Upper lobe of left lung (tissue), 6 donors: Measurements from ENCODE around the gene KAT6B. TPM values are rescaled to one million over a fixed set of nuclear protein-coding genes. Genes with fewer than 3 reads are reported as not detected.

ENCODE experiments used
- ATAC-seq, 2 donors: fragments of 200-7000 bp; cut with Tn5 transposase; one replicate each; pipeline ENCODE4 v1.9.1; 2022; ENCODE audit warnings: mild to moderate bottlenecking in 2 of 2, moderate library complexity in 2 of 2; ENCODE audit not compliant: low FRiP score in 2 of 2
- DNase-seq, 2 donors: peaks; one replicate each; pipeline ENCODE4 v3.0.0-alpha.2; 2019 to 2020
- H3K27ac ChIP-seq, 4 donors: fragments of 200-600 bp; sonication (generic); one replicate each; pipeline ENCODE4 v1.5.1; 2016 to 2019
- H3K27me3 ChIP-seq, 4 donors: fragments of 200-600 bp; sonication (generic); one replicate each; pipeline ENCODE4 v1.5.1; 2017 to 2019
- H3K36me3 ChIP-seq, 4 donors: fragments of 200-600 bp; sonication (generic); one replicate each; pipeline ENCODE4 v1.5.1; 2016 to 2019
- H3K4me1 ChIP-seq, 4 donors: fragments of 200-600 bp; sonication (generic); one replicate each; pipeline ENCODE4 v1.5.1; 2018 to 2019
- H3K4me3 ChIP-seq, 4 donors: fragments of 200-600 bp; sonication (generic); one replicate each; pipeline ENCODE4 v1.5.1; 2017 to 2019; ENCODE audit warnings: mild to moderate bottlenecking in 2 of 4, moderate library complexity in 1 of 4
- H3K9me3 ChIP-seq, 4 donors: fragments of 200-600 bp; sonication (generic); one replicate each; pipeline ENCODE4 v1.5.1; 2018 to 2019
- EP300 ChIP-seq, 4 donors: sonication (generic); formaldehyde crosslinking; IDR thresholded peaks; one replicate each; pipeline ENCODE4 v1.5.1; 2017; ENCODE audit warnings: antibody characterized with exemption in 4 of 4, control low read depth in 2 of 4
- POLR2A ChIP-seq, 4 donors: fragments of 450-650 bp; IDR thresholded peaks; one replicate each; pipeline ENCODE4 v1.5.1; 2016 to 2017; ENCODE audit warnings: antibody characterized with exemption in 4 of 4, mild to moderate bottlenecking in 2 of 4
- POLR2AphosphoS5 ChIP-seq, 2 donors: sonication (generic); formaldehyde crosslinking; IDR thresholded peaks; one replicate each; pipeline ENCODE4 v1.5.1; 2017; ENCODE audit warnings: antibody characterized with exemption in 2 of 2
- WGBS, 2 donors: methylation state at CpG; one replicate each; pipeline ENCODE4 v1.1.5; 2017 to 2018; 5-methylcytosine and 5-hydroxymethylcytosine counted together
- total RNA-seq, 6 donors: library from RNA; depleted of rRNA in 4 of 6; stranded (reverse); fragments of >200 nt in 4 of 6; gene quantifications; one replicate each; pipeline versions ENCODE4 v1.1.0 to v1.2.1, GENCODE V29; 2016 to 2021
- TF ChIP-seq, protein P1 (sequence below), 6 experiments: fragments of 450-650 bp in 4 of 6; fragments of 200-600 bp in 2 of 6; sonication (generic) in 2 of 6; IDR thresholded peaks; one replicate each; pipeline ENCODE4 v1.5.1; 2016 to 2019; ENCODE audit warnings: antibody characterized with exemption in 6 of 6
- donor health status: DM: no; HTN: no; CAD: no; lungs with moderate emphysema.
- donor health status: DM: no; HTN: yes; CAD: no; lungs with severe emphysema.

The KAT6B gene
- total RNA-seq, 6 donors from 2014 or later, result 35.2 to 78.4 (median 38.0) TPM

DNA sequence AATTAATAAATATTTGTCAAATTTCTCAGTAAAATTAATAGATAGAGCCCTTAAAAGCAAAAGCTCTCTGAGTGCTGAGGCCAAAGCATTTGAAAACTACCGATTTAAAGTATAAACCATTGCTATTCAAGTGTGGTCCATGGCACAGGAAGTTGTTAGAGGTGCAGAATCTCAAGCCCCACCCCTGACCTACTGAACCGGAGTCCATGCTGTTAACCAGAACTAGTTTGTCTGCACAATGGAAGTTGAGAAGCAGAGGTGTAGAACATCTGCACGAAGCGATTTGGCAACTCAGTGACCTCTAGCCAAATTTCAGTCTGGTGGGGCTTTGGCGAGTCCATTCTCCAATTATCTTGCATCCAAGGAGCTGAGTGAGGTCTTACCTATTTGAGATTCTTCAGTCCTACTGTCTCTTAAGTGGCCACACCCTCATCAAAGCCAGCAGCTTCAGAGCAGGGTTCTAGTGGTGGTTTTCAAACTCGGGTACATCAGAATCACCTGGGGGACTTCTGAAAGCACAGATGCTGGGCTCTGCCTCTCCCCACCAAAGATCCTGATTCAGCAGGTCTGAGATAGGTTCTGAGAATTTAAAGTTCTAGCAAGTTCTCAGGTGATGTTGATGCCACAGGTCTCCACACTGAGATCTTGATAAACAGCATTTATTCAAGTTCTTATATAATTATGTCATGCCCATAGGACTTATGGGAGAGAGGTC is 188.3 kb downstream of the KAT6B start:
- TF ChIP-seq EP300 (IDR thresholded peaks at IDR 0.05), result no peak
- TF ChIP-seq POLR2AphosphoS5 (IDR thresholded peaks at IDR 0.05), result no peak
- TF ChIP-seq POLR2A (IDR thresholded peaks at IDR 0.05), result no peak
- TF ChIP-seq, protein P1, sequence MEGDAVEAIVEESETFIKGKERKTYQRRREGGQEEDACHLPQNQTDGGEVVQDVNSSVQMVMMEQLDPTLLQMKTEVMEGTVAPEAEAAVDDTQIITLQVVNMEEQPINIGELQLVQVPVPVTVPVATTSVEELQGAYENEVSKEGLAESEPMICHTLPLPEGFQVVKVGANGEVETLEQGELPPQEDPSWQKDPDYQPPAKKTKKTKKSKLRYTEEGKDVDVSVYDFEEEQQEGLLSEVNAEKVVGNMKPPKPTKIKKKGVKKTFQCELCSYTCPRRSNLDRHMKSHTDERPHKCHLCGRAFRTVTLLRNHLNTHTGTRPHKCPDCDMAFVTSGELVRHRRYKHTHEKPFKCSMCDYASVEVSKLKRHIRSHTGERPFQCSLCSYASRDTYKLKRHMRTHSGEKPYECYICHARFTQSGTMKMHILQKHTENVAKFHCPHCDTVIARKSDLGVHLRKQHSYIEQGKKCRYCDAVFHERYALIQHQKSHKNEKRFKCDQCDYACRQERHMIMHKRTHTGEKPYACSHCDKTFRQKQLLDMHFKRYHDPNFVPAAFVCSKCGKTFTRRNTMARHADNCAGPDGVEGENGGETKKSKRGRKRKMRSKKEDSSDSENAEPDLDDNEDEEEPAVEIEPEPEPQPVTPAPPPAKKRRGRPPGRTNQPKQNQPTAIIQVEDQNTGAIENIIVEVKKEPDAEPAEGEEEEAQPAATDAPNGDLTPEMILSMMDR (IDR thresholded peaks at IDR 0.05), result no peak
- peak overlapping the region in 1 of 4 donors; percentile 20 for H3K27ac ChIP-seq
- 70 to 81% methylated on average over 6 of the region's 6 CpGs for WGBS, 2 donors
- peaks cover 0 to 4% (median 2%) of the 10 kb centered on the region in 4 donors for H3K36me3 ChIP-seq
- no peaks in the 10 kb centered on the region for H3K9me3 ChIP-seq
- no peak for ATAC-seq
- H3K4me3 ChIP-seq, result no peak overlapping the region
- peaks cover 0 to 25% (median 6%) of the 10 kb centered on the region in 4 donors for H3K4me1 ChIP-seq
- DNase-seq, result no peak
- H3K27me3 ChIP-seq, result no peaks in the 10 kb centered on the region

DNA sequence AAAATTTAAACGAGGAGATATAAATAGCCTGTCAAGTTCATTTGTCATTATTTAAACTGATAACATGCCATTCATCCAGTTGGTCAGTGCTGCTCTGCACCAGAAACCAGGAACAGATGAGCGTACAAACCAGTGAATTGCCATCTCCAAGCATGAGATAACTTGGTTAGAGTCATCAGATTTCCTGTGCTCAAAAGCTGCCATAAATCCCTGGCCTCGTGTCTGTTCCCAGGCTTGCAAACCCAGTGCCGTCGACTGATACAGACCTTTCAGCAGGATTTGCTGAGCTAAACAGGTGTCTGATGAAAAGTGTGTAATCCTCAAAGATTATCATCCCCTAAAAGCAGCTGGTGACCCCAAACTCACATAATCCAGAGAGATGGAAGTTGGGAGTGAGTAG is 189.0 kb downstream of the KAT6B start:
- Histone ChIP-seq H3K4me1 (peaks cover 0 to 25% (median 6%) of the 10 kb centered on the region in 4 donors), H3K36me3 (peaks cover 0 to 5% (median 2%) of the 10 kb centered on the region in 4 donors), H3K4me3 (no peak overlapping the region), H3K27ac (no peak overlapping the region), H3K9me3 (no peaks in the 10 kb centered on the region), H3K27me3 (no peaks in the 10 kb centered on the region)
- ATAC-seq (no peak), DNase-seq (no peak)
- TF ChIP-seq, protein P1 (IDR thresholded peaks at IDR 0.05), result no peak
- no peak for TF ChIP-seq POLR2A (IDR thresholded peaks at IDR 0.05)
- TF ChIP-seq EP300 (IDR thresholded peaks at IDR 0.05), result no peak
- TF ChIP-seq POLR2AphosphoS5 (IDR thresholded peaks at IDR 0.05), result no peak
- 68 to 79% methylated on average over 5 of the region's 5 CpGs for WGBS, 2 donors

DNA sequence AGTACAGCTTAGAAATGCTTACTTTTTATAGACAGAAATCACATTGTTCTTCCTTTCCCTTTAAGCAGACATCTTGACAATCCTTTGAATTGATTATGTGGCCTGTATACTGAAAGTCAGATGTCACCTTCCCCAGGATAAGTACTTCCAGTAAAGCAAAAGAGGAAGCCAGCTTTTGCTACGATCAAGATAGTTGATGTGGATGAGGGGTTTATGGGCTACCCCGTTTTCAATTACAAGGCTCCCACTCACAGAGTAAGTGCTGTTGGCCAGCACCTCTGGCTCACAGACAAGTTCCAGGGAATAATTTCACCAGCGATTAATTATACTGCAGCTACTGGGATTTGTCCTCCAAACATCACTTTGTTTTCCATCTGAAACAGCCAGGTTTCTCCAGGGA is 189.9 kb downstream of the KAT6B start:
- Histone ChIP-seq H3K36me3 (peaks cover 0 to 10% (median 2%) of the 10 kb centered on the region in 4 donors), H3K4me1 (peaks cover under 1 to 29% (median 7%) of the 10 kb centered on the region in 4 donors), H3K9me3 (no peaks in the 10 kb centered on the region), H3K4me3 (no peak overlapping the region), H3K27me3 (no peaks in the 10 kb centered on the region), H3K27ac (no peak overlapping the region)
- WGBS, 2 donors, result 57 to 58% methylated on average over 3 of the region's 3 CpGs
- ATAC-seq (no peak), DNase-seq (no peak)
- TF ChIP-seq POLR2A (IDR thresholded peaks at IDR 0.05) (no peak), POLR2AphosphoS5 (IDR thresholded peaks at IDR 0.05) (no peak), EP300 (IDR thresholded peaks at IDR 0.05) (no peak)
- TF ChIP-seq, protein P1 (IDR thresholded peaks at IDR 0.05), result no peak

DNA sequence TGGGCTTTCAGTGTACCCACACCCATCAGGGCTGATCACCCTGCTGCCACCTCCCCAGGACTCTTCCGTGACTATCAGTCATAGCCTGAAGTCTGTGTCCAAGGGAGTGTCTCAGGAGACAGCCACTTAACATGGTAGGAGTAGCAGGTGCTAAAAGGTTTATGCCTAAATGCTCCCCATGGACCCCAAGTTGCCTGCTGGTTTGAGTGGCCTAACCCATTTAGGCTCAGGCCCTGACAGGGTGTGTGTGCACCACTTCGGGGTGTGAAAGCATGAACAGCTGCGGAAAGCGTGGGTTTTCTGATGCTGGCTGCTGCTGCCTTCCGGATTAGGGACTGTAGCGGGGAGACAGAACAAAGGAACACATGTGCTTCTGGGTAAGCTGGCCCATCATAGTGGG is 191.9 kb downstream of the KAT6B start:
- WGBS, 2 donors, result 90 to 98% methylated on average over 5 to 6 of the region's 6 CpGs
- no peak overlapping the region for H3K4me3 ChIP-seq
- no peaks in the 10 kb centered on the region for H3K27me3 ChIP-seq
- H3K9me3 ChIP-seq, result no peaks in the 10 kb centered on the region
- H3K4me1 ChIP-seq, result peaks cover 4 to 45% (median 17%) of the 10 kb centered on the region in 4 donors
- TF ChIP-seq EP300 (IDR thresholded peaks at IDR 0.05) (no peak), POLR2AphosphoS5 (IDR thresholded peaks at IDR 0.05) (no peak), POLR2A (IDR thresholded peaks at IDR 0.05) (no peak)
- TF ChIP-seq, protein P1 (IDR thresholded peaks at IDR 0.05), result no peak
- ATAC-seq, result no peak
- no peak for DNase-seq
- H3K36me3 ChIP-seq, result peaks cover 0 to 10% (median 2%) of the 10 kb centered on the region in 4 donors
- H3K27ac ChIP-seq, result no peak overlapping the region
